Measurements from ENCODE around the gene ANKRD2.

GRCh38 chr10:97618733-97619132, 46.2 kb downstream of the ANKRD2 start:
- TF ChIP-seq CTCF (IDR thresholded peaks at IDR 0.05) (no peak), EP300 (IDR thresholded peaks at IDR 0.05) (no peak), POLR2A (IDR thresholded peaks at IDR 0.05) (no peak)
